ENCODE measurements around the gene NRXN3. TPM values are rescaled to one million over a fixed set of nuclear protein-coding genes. Genes with fewer than 3 reads are reported as not detected.

The NRXN3 gene
- total and polyA plus RNA-seq, 2 experiments from 2014 or later = 0.69 to 1.5 TPM

DNA sequence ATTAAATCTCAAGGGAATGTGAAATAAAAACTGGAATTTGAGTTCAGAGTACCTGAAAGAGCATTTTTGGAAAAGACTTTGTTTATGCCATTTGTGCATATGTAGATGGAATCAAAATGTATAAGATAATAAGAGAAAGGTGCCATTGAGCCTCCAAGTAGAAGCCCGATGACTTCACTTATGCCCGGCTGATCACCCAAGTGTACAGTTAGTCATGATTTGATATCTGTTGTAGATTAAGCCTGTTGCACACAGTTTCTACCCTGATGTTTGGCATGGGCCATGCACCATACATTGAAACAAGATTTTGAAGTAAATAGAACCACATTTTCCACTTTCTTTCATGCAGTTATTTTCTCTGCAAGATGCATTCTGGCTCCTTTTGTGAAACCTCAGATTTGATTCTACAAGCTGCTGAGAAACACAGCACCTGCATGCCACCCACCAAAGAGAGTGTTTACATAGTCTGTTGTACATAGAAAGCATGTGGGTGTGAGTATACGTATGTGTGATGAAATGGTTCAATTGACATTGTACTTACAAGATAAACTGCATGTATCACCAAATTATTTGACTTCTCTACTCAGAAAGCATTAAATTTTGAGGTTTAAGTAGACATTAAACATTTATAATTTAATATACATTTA is 1268.6 kb downstream of the NRXN3 start:
- Histone ChIP-seq H3K27ac (no peak overlapping the region), H3K9me3 (ENCODE audit: low read depth) (no peaks in the 10 kb centered on the region), H3K27me3 (no peaks in the 10 kb centered on the region), H3K36me3 (no peaks in the 10 kb centered on the region), H3K4me3 (no peak overlapping the region), H3K4me1 (ENCODE audit: low read depth) (peaks cover 8% of the 10 kb centered on the region)
- no peak for TF ChIP-seq CTCF (IDR thresholded peaks at IDR 0.05; ENCODE audit: low read depth, low read length)
- DNase-seq (ENCODE audit: low read depth in 1 of 2, low spot score in 1 of 2) = no peak

GRCh38 chr14:79442786-79443185 is 1272.6 kb downstream of the NRXN3 start:
- no peak for DNase-seq (ENCODE audit: low read depth in 1 of 2, low spot score in 1 of 2)
- Histone ChIP-seq H3K4me1 (ENCODE audit: low read depth) (no peaks in the 10 kb centered on the region), H3K27me3 (no peaks in the 10 kb centered on the region), H3K36me3 (no peaks in the 10 kb centered on the region), H3K9me3 (ENCODE audit: low read depth) (no peaks in the 10 kb centered on the region), H3K4me3 (no peak overlapping the region), H3K27ac (no peak overlapping the region)
- TF ChIP-seq CTCF (IDR thresholded peaks at IDR 0.05; ENCODE audit: low read depth, low read length) = no peak

- TF ChIP-seq CTCF (IDR thresholded peaks at IDR 0.05; ENCODE audit: low read depth, low read length) = no peak
- Histone ChIP-seq H3K9me3 (ENCODE audit: low read depth) (no peaks in the 10 kb centered on the region), H3K4me1 (ENCODE audit: low read depth) (no peaks in the 10 kb centered on the region), H3K27ac (no peak overlapping the region), H3K4me3 (no peak overlapping the region), H3K27me3 (no peaks in the 10 kb centered on the region), H3K36me3 (no peaks in the 10 kb centered on the region)
- no peak for DNase-seq (ENCODE audit: low read depth in 1 of 2, low spot score in 1 of 2)
These were observed 1273.4 kb downstream of the NRXN3 start for GRCh38 chr14:79443602-79444001.

DNA sequence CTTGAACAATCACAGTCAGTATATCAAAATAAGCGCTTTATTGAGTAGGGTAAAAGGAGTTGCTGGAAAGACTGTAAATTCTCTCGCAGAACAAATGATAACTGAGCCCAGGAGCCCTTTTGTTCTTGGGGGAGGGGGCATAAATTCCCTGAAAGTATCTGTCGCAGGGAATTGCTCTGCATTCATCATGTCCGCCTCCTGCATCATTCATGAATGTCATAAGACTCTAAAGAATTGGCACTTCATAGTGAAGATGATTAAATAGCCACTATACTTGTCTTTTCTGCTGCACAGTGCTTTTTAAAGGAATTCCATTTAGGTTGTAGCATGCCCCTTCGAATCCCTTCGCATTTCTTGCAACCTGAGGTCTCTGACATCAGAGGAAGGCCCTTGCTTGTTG is 1278.8 kb downstream of the NRXN3 start:
- no peaks in the 10 kb centered on the region for H3K9me3 ChIP-seq (ENCODE audit: low read depth)
- TF ChIP-seq CTCF (IDR thresholded peaks at IDR 0.05; ENCODE audit: low read depth, low read length) = no peak
- no peak overlapping the region for H3K27ac ChIP-seq
- no peaks in the 10 kb centered on the region for H3K4me1 ChIP-seq (ENCODE audit: low read depth)
- H3K4me3 ChIP-seq = no peak overlapping the region
- H3K36me3 ChIP-seq = no peaks in the 10 kb centered on the region
- DNase-seq (ENCODE audit: low read depth in 1 of 2, low spot score in 1 of 2) = no peak
- H3K27me3 ChIP-seq = no peaks in the 10 kb centered on the region

DNA sequence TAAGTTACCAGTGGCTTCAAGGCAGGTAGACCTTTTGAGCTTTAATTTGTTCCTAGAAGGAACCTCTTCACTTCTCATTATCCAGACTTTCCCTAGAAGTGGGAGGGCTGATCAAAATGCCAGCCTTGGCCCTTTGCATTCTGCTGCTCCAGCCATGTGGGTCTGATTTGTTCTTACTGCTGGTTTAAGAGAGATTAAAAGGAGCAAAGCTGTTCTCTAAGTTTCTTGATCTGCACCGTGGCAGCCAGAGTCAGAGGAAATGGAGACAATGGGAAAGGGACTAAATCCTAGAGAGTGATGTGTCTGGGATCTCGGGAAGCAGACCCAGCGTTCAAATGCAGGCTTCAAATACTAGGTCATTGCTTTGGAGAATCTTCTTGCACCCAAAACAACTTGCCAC is 1281.4 kb downstream of the NRXN3 start:
- Histone ChIP-seq H3K27ac (no peak overlapping the region), H3K36me3 (no peaks in the 10 kb centered on the region), H3K4me3 (no peak overlapping the region), H3K4me1 (ENCODE audit: low read depth) (no peaks in the 10 kb centered on the region), H3K9me3 (ENCODE audit: low read depth) (no peaks in the 10 kb centered on the region), H3K27me3 (no peaks in the 10 kb centered on the region)
- TF ChIP-seq CTCF (IDR thresholded peaks at IDR 0.05; ENCODE audit: low read depth, low read length) = no peak
- no peak for DNase-seq (ENCODE audit: low read depth in 1 of 2, low spot score in 1 of 2)

All from cardiac muscle cell (in vitro differentiated cells and primary cell).